Measurements from ENCODE around the gene PPRC1.
"Not testable (repeated sequence)": the region's sequence is repeated elsewhere in the genome, so short reads cannot be mapped to it uniquely, and the experiment has no call there.

PPRC1 gene

DNA sequence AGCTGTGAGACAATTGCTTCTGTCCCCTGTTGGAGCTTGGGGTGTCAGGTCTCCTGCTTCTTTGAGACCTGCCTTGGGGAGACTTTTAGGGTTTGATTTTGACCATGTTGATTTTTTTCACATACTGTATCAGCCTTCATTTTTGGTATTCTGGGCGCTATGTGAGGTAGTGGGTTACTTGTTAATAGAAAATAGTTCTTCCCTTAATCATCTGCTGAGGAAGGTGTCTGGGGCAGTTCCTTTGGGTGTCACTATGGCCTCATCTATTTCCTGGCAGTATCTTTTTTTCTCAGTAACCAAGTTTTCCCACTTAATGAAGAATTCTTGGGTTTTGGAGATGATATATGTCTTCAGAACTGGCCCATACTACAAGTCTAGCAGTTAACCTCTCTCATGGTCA, 14.7 kb downstream of the PPRC1 start:
- DNase-seq = no peak

DNA sequence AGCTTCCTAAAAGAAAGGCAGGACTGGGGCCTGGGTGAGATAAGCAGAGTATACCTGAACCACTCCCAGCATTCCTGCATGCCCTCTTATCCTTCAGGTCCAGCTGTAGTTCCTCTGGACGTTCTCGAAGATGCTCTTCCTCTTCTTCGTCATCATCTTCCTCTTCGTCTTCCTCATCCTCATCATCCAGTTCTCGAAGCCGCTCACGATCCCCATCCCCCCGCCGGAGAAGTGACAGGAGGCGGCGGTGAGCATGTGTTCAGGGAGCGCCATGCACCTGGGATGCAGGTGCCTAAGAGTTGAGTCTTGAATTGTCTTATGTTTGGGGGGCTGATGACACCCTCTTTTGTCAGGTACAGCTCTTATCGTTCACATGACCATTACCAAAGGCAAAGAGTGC, 15.4 kb downstream of the PPRC1 start:
- no peak for DNase-seq

GRCh38 chr10:102150970-102151773, 18.3 kb downstream of the PPRC1 start:
- no peak for DNase-seq

- DNase-seq = peak; percentile 89
These were observed 19.1 kb downstream of the PPRC1 start, which contains the start of gene NOLC1 for GRCh38 chr10:102151774-102152544. NOLC1 (plus strand) TSS chr10:102152389; CDS start chr10:102152411, 22 bp downstream.

DNA sequence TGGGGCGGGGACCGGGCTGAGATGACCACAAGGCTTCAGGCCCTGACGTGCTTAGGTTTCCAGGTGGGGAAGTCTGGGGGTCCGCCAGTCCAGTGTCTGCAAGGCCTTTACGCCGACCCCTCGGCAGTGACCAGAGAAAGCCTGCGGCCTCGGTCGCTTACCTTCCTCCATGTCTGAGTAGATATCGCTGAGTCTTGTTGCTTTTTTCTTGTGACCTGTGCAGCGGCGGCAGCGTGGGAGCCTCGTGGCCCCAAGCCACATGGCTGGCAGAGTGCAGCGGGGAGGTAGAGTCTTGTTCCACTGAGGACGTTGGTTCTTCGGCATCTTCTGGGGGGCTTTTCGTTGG, 19.7 kb downstream of the PPRC1 start:
- no peak for DNase-seq

GRCh38 chr10:102153093-102153620, 20.3 kb downstream of the PPRC1 start:
- DNase-seq = no peak

- no peak for DNase-seq
These were observed 21.8 kb downstream of the PPRC1 start for GRCh38 chr10:102154466-102155116.

GRCh38 chr10:102157224-102157623, 24.4 kb downstream of the PPRC1 start:
- DNase-seq = no peak

DNA sequence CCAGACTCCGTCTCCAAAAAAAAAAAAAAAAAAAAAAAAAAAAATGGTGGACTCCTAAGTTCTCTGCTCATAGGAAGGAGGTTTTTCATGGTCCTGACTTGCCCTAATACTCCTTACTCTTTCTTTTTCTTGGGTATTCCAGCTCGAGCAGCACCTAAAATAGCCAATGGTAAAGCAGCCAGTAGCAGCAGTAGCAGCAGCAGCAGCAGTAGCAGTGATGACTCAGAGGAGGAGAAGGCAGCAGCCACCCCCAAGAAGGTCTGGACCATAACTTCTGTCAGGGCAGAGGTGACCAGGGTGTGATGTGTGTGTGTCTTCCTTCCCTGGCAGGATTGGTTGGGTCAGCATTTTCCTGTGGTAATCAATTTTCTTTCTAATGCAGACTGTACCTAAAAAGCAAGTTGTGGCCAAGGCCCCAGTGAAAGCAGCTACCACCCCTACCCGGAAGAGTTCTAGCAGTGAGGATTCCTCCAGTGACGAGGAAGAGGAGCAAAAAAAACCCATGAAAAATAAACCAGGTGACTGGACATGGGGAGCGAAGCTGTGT, 26.3 kb downstream of the PPRC1 start:
- no peak for DNase-seq

- DNase-seq = no peak
These were observed 27.0 kb downstream of the PPRC1 start for GRCh38 chr10:102159831-102160230.

DNA sequence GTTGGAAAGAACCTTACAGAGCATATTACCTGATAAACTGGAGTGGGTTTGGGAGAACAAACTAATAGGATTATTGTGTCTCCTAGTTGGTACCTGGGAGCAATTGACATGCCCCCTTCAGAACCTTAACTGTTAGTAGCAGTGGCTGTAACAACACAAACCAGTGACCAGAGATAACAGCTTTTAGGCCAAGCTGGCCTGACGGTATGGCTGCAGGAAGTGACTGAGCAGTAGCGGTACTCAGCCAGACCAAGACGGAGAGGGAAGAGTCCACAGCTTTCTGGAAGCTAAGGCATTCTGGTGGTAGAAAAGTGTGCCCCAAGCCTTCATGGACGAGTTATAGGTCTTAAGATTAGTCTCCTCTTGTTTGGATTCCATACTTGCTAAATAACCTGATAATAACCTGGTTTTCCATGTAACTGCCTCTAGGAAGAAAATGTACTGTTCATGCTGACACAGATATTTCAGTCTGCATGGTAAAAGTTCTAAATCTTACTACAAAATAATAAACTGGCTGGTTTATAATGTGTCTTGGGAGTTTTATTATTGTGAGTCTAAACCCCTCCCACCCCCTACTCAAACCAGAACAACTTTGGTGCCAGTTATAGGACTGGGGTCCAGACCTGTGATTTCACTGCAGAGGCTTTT, 30.6 kb downstream of the PPRC1 start:
- DNase-seq = no peak

DNA sequence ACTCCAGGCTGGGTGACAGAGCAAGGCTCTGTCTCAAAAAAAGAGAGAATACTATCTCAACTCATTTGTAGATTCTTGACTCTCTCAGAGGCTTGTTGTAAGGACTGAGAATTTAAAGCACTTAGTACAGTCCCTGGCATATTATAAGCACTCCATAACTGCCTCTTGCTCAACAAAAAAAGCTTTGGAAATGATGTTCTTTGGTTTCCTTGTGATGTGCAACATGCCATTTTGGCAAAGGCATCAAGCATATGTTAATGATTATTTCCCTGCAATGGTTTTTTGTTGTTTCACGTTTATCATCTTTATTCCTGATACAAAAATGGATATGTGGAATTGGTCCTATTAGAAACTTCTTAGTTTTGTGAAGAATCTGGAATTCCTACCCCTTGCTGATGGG, 35.0 kb downstream of the PPRC1 start:
- no peak for DNase-seq

GRCh38 chr10:102170602-102171001, 37.8 kb downstream of the PPRC1 start:
- DNase-seq = no peak

- DNase-seq = no peak
These were observed 39.4 kb downstream of the PPRC1 start for GRCh38 chr10:102172288-102172687.

GRCh38 chr10:102175415-102175814, 42.6 kb downstream of the PPRC1 start:
- no peak for DNase-seq

GRCh38 chr10:102184606-102185005, 51.8 kb downstream of the PPRC1 start:
- no peak for DNase-seq

- DNase-seq = no peak
These were observed 52.4 kb downstream of the PPRC1 start for GRCh38 chr10:102185272-102185671.

GRCh38 chr10:102185811-102186527, 53.1 kb downstream of the PPRC1 start:
- DNase-seq = no peak

DNA sequence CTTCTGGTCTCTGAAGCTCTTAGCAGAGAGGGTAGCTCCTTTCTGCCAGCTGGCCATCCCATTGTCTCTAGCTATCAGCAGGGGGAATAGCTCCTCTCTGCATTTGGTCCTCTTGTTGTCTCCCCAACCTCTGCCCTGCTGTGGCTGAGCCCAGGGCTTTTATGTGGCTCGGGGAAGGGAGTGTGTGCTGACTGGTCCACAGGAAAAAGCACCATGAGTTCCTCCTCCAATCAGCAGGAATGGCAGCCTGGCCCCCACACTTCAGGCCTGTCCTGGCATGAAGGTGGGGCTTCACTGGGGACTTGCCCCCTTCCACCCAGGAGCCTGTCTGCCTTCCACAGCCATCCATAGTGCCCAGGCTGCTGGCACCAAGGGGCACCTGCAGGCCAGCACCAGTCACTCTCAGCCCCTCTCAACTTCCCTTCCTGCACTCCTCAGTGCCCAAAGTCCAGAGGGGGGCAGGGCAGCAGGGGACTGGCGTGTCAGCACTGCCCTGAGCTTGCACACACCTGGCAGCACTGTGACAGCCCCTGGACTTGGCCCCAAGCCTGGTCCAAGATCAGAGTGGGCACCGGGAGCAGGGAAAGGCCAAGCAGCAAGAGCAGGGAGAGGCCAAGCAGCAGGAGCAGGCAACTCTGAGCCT, 55.6 kb downstream of the PPRC1 start:
- no peak for DNase-seq

DNA sequence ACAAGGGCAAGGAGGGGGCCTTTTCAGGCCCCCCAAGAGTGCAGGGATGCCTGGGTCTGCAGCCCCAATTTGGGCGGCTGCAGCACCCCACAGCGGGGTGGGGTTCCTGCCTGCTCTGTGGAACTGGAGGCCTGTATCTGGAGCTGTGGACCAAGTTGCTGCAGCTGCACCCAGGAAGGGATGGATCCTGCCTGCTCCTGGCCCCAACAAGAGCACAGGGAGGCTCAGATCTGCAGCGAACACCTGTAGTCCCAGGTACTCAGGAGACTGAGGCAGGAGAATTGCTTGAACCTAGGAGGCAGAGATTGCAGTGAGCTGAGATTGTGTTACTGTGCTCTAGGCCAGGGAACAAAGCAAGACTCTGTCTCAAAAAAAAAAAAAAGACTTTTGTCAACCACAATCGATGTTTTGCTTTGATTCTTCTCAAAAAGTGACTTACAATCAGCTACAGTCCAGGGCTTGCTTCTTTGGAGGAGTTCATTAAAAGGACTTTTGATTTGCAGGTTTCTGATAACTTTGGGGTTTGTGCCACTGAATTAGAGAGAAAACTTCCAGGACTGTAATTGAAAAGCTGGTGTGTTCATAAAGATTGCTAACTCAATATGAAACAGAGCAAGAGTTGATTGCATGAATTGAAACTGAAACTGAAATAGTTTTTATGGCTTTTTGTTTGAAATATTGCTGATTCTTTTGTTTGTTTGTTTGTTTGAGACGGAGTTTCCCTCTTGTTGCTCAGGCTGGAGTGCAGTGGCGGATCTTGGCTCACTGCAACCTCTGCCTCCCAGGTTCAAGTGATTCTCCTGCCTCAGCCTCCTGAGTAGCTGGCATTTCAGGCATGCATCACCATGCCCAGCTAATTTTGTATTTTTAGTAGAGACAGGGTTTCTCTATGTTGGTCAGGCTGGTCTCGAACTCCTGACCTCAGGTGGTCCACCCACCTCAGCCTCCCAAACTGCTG, 56.4 kb downstream of the PPRC1 start:
- not testable (repeated sequence) for DNase-seq
